Activated T-helper 1 cell treated with Interleukin-2 at 50 U/mL for 16 hours (primary cell): ENCODE results near the gene UPK3BL2.
"Not testable (repeated sequence)": the region's sequence is repeated elsewhere in the genome, so short reads cannot be mapped to it uniquely, and the experiment has no call there.

Source experiments
- DNase-seq: peaks from one replicate; pipeline ENCODE4 v3.0.0-alpha.2; 2020; ENCODE audit warnings: low read depth

The UPK3BL2 gene

DNA sequence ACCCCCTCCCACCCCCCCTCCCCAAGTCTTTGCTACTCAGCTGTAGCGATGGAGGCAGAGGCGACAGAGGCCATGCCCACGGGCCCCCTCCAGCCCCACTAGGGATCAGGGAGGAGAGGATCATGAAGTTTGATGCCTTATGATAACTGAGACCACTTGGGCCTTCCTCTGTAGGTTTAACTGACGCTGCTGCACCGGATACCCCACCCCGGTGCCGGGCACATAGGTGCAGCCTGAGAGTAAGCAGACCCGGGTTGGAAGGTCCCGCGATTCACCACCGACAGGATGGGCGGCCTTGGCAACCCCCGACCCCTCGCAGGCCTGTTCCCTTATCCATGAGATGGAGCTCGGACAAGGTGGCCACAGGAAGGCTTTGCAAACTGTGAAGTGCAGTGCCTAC, 49.5 kb downstream of the UPK3BL2 start:
- DNase-seq: not testable (repeated sequence)

DNA sequence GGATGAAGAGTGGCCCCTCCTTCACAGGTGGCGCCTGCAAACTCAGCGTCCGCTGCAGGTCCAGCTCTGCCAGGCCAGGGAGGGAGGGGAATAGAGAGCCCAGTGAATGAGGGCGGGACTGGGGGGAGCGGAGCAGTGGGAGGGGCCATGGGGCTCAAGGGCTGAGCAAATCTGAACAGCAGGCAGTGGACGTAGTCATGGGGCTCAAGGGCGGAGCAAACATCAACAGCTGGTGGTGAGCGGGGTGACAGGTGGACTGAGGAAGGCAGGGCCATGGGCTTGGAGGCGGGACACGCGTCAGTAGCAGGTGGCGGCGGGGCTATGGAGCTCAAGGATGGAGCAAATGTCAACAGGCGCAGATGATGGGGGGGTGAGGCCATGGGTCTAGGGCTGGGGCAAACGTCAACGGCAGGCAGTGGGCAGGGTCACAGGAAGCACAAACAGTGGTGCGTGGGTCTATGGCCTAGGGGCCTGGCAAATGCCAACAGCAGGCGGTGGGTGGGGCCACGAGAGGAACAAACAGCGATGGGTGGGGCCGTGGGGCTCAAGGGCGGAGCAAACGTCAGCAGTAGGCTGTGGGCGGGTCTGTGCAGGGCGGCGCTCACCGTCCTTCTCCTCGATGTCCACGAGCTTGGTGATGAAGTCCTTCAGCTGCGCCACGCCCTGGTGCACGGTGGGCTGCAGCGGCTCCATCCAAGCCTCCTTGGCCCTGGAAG, 50.1 kb downstream of the UPK3BL2 start:
- DNase-seq: not testable (repeated sequence)

DNA sequence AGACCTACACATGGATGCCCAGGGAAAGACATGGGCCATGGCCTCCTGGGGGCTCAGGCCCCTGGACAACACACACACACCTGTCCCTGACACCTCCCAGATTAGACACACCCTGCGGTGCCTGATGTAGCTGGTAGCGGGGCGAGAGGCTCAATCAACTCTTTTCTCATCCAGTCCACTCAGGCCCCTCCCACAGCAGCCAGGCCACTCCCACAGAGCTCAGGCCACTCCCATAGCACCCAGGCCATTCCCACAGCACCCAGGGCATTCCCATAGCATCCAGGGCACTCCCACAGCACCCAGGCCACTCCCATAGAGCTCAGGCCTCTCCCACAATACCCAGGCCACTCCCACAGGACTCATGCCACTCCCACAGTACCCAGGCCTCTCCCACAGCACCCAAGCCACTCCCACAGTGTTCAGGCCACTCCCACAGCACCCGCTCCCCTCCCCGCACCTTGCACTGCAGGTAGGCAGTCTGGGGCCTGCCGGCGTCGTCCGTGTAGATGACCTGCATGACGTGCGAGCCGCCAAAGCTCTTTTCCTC, 52.9 kb downstream of the UPK3BL2 start:
- not testable (repeated sequence) for DNase-seq
